NCI-H1092 treated with DMSO at 0.1 percent for 48 hours (cell line): ENCODE measurements around the gene KCNJ5.

ENCODE experiments used
- DNase-seq: peaks from one replicate; lab custom pipeline; 2025; lab: John Stamatoyannopoulos, UW

Gene KCNJ5

GRCh38 chr11:128933481-128934178, 42.5 kb downstream of the KCNJ5 start:
- no peak for DNase-seq

DNA sequence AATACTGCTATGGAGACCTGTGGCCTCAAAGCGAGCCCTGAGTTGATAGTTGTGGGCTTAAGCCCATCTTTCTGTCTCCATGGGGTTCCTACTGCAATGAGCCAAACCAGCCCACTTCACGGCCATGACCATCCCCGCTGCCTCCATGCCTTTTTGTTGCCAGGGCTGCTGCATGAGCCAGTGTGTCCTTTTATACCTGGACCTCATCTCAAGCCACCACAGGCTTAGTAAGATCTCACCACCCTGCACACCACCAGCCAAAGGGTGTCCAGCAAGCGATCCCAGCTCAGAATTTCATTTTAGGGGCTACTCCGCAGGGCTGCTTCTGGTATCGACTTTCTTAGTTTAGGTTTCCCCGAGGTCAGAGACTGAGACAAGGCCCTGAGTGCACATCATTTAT, 43.2 kb downstream of the KCNJ5 start:
- no peak for DNase-seq

- no peak for DNase-seq
These were observed 43.8 kb downstream of the KCNJ5 start for GRCh38 chr11:128934926-128935325.

DNA sequence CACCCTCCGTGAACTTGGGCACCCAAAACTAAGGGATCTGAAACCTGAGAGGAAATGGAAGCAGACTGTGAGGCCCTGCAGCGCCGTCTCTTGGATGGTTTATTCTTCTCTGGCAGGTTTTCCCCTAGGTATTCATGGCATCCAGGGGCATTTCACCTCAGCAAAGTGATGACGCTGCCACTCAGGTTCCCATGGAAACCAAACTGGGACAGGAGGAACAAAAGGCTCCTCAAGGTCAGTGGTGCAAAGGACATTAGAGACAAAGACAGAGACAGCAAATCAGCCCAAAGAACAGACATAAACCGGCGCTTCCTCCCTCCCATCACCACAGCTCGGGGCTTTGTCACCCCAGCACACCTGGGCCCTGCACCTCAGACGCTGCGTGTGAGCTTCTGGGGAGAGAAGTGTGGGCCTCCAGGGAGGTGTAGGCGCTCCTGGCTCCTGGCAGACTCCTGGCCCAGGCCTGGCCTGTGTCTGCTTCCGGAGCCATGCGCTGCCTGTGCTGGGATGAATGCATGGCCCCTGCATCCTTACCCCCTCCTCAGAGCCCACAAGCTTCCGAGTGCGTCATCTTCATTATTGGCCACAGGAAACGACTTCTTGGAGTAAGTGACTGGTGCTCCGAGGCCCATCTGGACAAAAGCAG, 45.6 kb downstream of the KCNJ5 start:
- no peak for DNase-seq

GRCh38 chr11:128937480-128937879, 46.3 kb downstream of the KCNJ5 start:
- DNase-seq = peak; percentile 13

GRCh38 chr11:128938156-128938885, 47.2 kb downstream of the KCNJ5 start:
- DNase-seq = no peak

GRCh38 chr11:128939591-128939990, 48.4 kb downstream of the KCNJ5 start:
- no peak for DNase-seq

GRCh38 chr11:128940156-128940555, 49.0 kb downstream of the KCNJ5 start:
- no peak for DNase-seq

GRCh38 chr11:128940603-128941002, 49.4 kb downstream of the KCNJ5 start:
- DNase-seq = no peak

GRCh38 chr11:128941110-128941509, 50.0 kb downstream of the KCNJ5 start:
- no peak for DNase-seq

DNA sequence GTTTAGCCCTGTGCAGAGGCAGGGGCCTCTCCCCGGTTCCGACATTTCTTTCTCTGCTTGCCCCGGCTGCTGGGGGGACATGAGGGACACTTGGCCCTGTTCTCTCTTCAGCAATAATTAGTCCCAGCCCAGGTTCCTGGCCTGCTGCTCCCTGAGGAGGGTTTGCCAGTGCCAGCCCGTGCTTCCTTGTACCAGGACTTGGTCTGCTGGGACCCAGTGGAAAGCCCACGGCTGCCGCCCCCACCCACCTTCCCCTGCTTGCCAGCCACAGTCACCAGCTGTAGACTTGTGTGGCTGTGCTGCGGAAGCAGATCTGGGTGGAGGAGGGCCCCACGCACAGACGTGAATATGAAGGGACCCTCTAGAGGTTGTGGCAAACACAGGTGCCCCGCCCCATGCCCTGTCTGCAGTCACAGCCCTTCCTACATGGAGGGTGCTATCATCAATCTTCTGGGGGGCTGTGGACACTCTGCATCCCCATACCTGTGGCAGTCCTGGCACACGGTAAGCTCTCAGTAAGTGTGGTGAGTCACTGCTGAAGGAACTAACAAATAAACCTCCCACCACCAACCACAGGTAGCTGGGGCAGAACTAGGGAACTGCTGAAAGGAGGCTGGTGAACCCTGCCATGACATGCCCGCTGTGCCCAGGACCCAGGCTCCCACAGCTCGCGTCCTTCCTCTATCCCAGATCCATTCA, 50.6 kb downstream of the KCNJ5 start:
- DNase-seq = no peak

GRCh38 chr11:128942272-128942612, 51.1 kb downstream of the KCNJ5 start:
- no peak for DNase-seq

- DNase-seq = peak; percentile 19
These were observed 51.8 kb downstream of the KCNJ5 start, which contains the start of gene TP53AIP1 for GRCh38 chr11:128942817-128943427. TP53AIP1 (minus strand) TSS chr11:128942871; CDS start chr11:128937818, 5,053 bp downstream.

GRCh38 chr11:128943428-128943976, 52.3 kb downstream of the KCNJ5 start:
- DNase-seq = no peak

DNA sequence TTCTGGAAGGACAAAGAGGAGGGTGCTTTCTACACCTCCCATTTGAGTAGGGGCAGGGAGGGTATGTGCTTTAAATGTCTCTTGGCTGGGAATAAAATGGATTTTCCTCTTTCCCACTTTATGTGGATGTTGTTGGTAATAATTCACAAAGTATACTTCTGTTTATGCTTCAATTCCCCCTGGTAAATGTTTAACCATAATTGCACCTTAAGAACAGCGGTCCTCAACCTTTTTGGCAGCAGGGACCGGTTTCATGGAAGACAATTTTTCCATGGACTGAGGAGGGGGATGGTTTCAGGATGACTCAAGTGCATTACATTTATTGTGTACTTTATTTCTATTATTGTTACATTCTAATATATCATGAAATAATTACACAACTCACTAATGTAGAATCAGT, 55.5 kb downstream of the KCNJ5 start:
- DNase-seq = no peak

DNA sequence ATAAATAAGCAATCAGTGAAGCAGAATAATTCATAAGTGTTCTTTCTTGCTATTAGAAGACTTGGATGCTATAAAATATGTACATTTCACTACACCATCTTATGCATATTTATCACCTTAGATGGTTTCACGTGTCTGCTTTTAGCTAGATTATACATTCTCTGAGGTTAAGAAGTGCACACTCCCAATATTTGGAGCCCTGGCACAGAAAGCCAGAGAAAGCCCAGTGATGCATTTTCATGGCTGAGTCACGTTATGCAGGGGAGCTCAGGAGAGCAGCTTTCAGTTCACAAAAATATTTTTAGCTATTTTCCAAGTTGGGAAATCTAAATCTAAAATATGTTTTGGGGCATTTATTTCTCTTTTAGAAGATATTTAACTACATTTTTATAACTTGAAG, 56.6 kb downstream of the KCNJ5 start:
- DNase-seq = no peak

- DNase-seq = peak; percentile 24
These were observed 57.4 kb downstream of the KCNJ5 start for GRCh38 chr11:128948583-128948982.

DNA sequence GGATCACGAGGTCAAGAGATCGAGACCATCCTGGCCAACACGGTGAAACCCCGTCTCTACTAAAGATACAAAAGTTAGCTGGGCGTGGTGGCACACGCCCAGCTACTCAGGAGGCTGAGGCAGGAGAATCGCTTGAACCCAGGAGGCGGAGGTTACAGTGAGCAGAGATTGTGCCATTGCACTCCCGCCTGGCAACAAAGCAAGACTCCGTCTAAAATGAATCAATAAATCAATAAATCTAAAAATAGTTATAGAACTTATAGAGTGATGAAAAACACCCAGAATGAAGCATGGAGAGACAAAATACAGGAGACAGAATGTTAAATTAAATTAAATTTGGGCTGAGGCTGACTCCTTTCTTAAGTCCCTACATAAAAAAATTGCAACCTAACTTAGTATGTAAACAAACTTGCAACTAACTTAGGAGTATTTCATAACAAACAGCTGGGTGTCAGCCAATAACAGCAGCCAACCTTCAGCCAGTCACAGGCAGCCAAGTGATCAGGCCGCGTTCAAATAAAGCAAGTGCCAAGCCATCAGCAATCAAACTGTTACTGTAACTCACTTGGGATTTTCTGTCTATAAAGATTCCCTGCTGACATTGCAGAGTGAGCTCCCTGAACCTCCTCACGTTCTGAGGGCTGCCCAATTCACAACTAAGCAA, 58.8 kb downstream of the KCNJ5 start:
- no peak for DNase-seq

- DNase-seq = no peak
These were observed 62.0 kb downstream of the KCNJ5 start for GRCh38 chr11:128953151-128953550.

DNA sequence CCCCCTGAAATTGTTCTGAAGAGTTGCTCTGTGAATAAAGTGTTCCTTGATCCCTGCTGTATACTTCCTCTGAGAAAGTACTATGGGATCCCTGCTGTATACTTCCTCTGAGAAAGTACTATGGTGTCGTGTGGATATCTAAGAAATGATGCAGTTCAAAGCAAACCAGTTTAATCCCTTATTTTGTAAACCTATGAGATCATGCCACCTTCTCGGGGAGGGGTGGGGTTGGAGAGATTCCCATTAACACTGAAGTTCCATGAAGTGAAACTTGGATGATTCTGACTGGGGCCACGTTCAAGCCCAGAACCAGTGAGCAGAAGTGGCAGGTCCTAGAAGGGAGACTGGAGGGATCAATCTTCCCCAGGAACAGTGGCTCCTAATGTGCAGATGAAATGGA, 64.5 kb downstream of the KCNJ5 start:
- no peak for DNase-seq
